K562 (cell line): ENCODE results near the gene SHFL. TPM values are rescaled to one million over a fixed set of nuclear protein-coding genes. Genes with fewer than 3 reads are reported as not detected.

Source experiments
- ATAC-seq: fragments of 200-7000 bp; cut with Tn5 transposase; 3 replicates; pipeline ENCODE4 v1.9.1; 2020; ENCODE audit warnings: moderate library complexity
- BruUV-seq: library from RNA; stranded (reverse); fragments of 400-500 nt; replicated peaks from 2 replicates; lab custom pipeline; 2021; lab: Mats Ljungman, UMichigan
- CTCF ChIA-PET: fragments of 300-600 bp; formaldehyde crosslinking; extraction: SDS; loops from one replicate; lab custom pipeline; 2021; ENCODE audit warnings: low intra/inter-chr PET ratio; lab: Yijun Ruan, JAX
- POLR2A ChIA-PET: fragments of 300-600, 350-650 bp; sonication (Branson Sonifier 250); formaldehyde crosslinking; extraction: SDS; loops from one replicate; lab custom pipeline; 2021; ENCODE audit warnings: antibody characterized with exemption, inconsistent platforms; lab: Yijun Ruan, JAX
- DNase-seq, 4 experiments: peaks; one replicate each; pipeline versions ENCODE4 v3.0.0 to v3.0.0-alpha.2; 2011 to 2018; ENCODE audit warnings: low spot score in 3 of 4, mixed read lengths in 3 of 4; ENCODE audit errors: extremely low read depth in 1 of 4
- FAIRE-seq: peaks from 2 replicates; lab custom pipeline; 2011; peaks lifted over from hg19 to GRCh38; lab: Jason Lieb, UNC
- H2AFZ ChIP-seq: 2 replicates; pipeline ENCODE4 v1.6.0; 2011; ENCODE audit warnings: low read depth, low read length, control low read depth, inconsistent platforms
- H3K27ac ChIP-seq: fragments of 200-600 bp; 3 replicates; pipeline ENCODE4 v1.8.0; 2011; ENCODE audit warnings: low read depth, mild to moderate bottlenecking, control low read depth, inconsistent platforms, low read length, moderate library complexity, mixed read lengths; ENCODE audit errors: extremely low read depth
- H3K27me3 ChIP-seq, 2 experiments: fragments of 300-600 bp in 1 of 2; 2 replicates in 1 of 2; 3 replicates in 1 of 2; pipeline versions ENCODE4 v1.6.0 to v1.8.0; 2011; ENCODE audit warnings: inconsistent platforms in 2 of 2, low read length in 2 of 2, mild to moderate bottlenecking in 1 of 2, mixed read lengths in 1 of 2, moderate library complexity in 1 of 2; ENCODE audit not compliant: control insufficient read depth in 2 of 2, insufficient read depth in 2 of 2
- H3K36me3 ChIP-seq: fragments of 300-600 bp; 3 replicates; pipeline ENCODE4 v1.8.0; 2011; ENCODE audit warnings: mild to moderate bottlenecking, low read length, inconsistent platforms; ENCODE audit not compliant: control insufficient read depth, insufficient read depth
- H3K4me1 ChIP-seq, 2 experiments: fragments of 200-600 bp in 1 of 2; replicated peaks in 1 of 2; 2 replicates in 1 of 2; 3 replicates in 1 of 2; pipeline versions ENCODE4 v1.5.1 to v1.8.0; 2011; ENCODE audit warnings: inconsistent platforms in 2 of 2, low read length in 2 of 2, mild to moderate bottlenecking in 1 of 2, mixed read lengths in 1 of 2, moderate library complexity in 1 of 2; ENCODE audit not compliant: control insufficient read depth in 2 of 2, insufficient read depth in 2 of 2
- H3K4me2 ChIP-seq: 2 replicates; pipeline ENCODE4 v1.6.1; 2011; ENCODE audit warnings: low read length, control low read depth, inconsistent platforms, mixed read lengths; ENCODE audit not compliant: insufficient read depth
- H3K4me3 ChIP-seq: fragments of 200-600 bp; sonication (generic), shearing (Covaris generic); 2 replicates; pipeline ENCODE4 v1.5.1; 2016; ENCODE audit warnings: control low read depth, inconsistent platforms
- H3K79me2 ChIP-seq: fragments of 200-600 bp; 3 replicates; pipeline ENCODE4 v1.8.0; 2011; ENCODE audit warnings: low read length, inconsistent platforms; ENCODE audit not compliant: control insufficient read depth, insufficient read depth
- H3K9ac ChIP-seq, 2 experiments: 2 replicates each; pipeline versions ENCODE4 v1.6.0 to v1.6.1; 2011; ENCODE audit warnings: low read depth in 2 of 2, low read length in 2 of 2, control low read depth in 1 of 2, inconsistent platforms in 1 of 2, mild to moderate bottlenecking in 1 of 2, mixed read lengths in 1 of 2; ENCODE audit not compliant: insufficient read depth in 1 of 2
- H3K9me1 ChIP-seq: one replicate; pipeline ENCODE4 v1.6.0; 2011; ENCODE audit warnings: inconsistent platforms, mild to moderate bottlenecking, low read length, moderate library complexity; ENCODE audit not compliant: control insufficient read depth, insufficient read depth
- H3K9me3 ChIP-seq: replicated peaks from 2 replicates; pipeline ENCODE4 v1.5.1; 2011; ENCODE audit warnings: low read depth, low read length, inconsistent platforms; ENCODE audit not compliant: control insufficient read depth, insufficient read depth
- H4K20me1 ChIP-seq: replicated peaks from 2 replicates; pipeline ENCODE4 v1.6.1; 2011; ENCODE audit warnings: low read length, inconsistent platforms, mixed read lengths; ENCODE audit not compliant: control insufficient read depth, insufficient read depth
- BACH1 ChIP-seq: fragments of 200-800 bp; sonication (Bioruptor generic); IDR thresholded peaks from 2 replicates; pipeline ENCODE4 v1.6.1; 2016; ENCODE audit warnings: missing genetic modification characterization, missing compliant biosample characterization
- CBFA2T2 ChIP-seq: fragments of 450-650 bp; conservative IDR thresholded peaks from 2 replicates; pipeline ENCODE4 v1.6.1; 2017; ENCODE audit warnings: mild to moderate bottlenecking
- CBX1 ChIP-seq: sonication (generic); IDR thresholded peaks from 2 replicates; pipeline ENCODE4 v1.6.1; 2016; ENCODE audit warnings: antibody characterized with exemption, low read depth, mild to moderate bottlenecking
- ESRRA ChIP-seq: fragments of 450-650 bp; IDR thresholded peaks from 2 replicates; pipeline ENCODE4 v1.6.1; 2014; ENCODE audit warnings: low read depth, mild to moderate bottlenecking, moderate library complexity, borderline replicate concordance
- FOXK2 ChIP-seq, 2 experiments: fragments of 450-650 bp; IDR thresholded peaks in 1 of 2; conservative IDR thresholded peaks in 1 of 2; 2 replicates each; pipeline ENCODE4 v1.6.1; 2016; ENCODE audit warnings: low read depth in 2 of 2, mild to moderate bottlenecking in 1 of 2
- HLTF ChIP-seq: fragments of 450-650 bp; IDR thresholded peaks from 2 replicates; pipeline ENCODE4 v1.6.1; 2016
- MTA3 ChIP-seq: fragments of 450-650 bp; formaldehyde crosslinking; IDR thresholded peaks from 2 replicates; pipeline ENCODE4 v1.6.1; 2017; ENCODE audit warnings: mild to moderate bottlenecking, borderline replicate concordance
- NR2C1 ChIP-seq, 2 experiments: fragments of 450-650 bp; IDR thresholded peaks; 2 replicates each; pipeline ENCODE4 v1.6.1; 2017; ENCODE audit warnings: mild to moderate bottlenecking in 2 of 2, antibody characterized with exemption in 1 of 2, inconsistent platforms in 1 of 2, missing compliant biosample characterization in 1 of 2, missing genetic modification characterization in 1 of 2
- U2AF1 ChIP-seq: fragments of 200-400 bp; formaldehyde crosslinking; optimal IDR thresholded peaks from 2 replicates; pipeline ENCODE3; 2017; ENCODE audit warnings: mild to moderate bottlenecking, low read depth, low read length, moderate library complexity
- USF1 ChIP-seq: sonication (generic); formaldehyde crosslinking; IDR thresholded peaks from 2 replicates; pipeline ENCODE4 v1.9.0; 2022; ENCODE audit warnings: mild to moderate bottlenecking, missing genetic modification reagents
- USF2 ChIP-seq: sonication (generic); formaldehyde crosslinking; IDR thresholded peaks from 2 replicates; pipeline ENCODE4 v1.5.0; 2020; ENCODE audit warnings: missing genetic modification reagents
- ZBTB33 ChIP-seq: sonication (generic); formaldehyde crosslinking; IDR thresholded peaks from 2 replicates; pipeline ENCODE4 v1.8.1; 2023; ENCODE audit warnings: mild to moderate bottlenecking, missing genetic modification reagents
- ZFP1 ChIP-seq: fragments of 450-650 bp; formaldehyde crosslinking; IDR thresholded peaks from 2 replicates; pipeline ENCODE4 v1.4.0; 2020; ENCODE audit warnings: mild to moderate bottlenecking, mixed read lengths
- ZFX ChIP-seq: sonication (generic); formaldehyde crosslinking; IDR thresholded peaks from 2 replicates; pipeline ENCODE4 v1.8.0; 2022; ENCODE audit warnings: mild to moderate bottlenecking, missing genetic modification reagents, moderate library complexity
- ZNF3 ChIP-seq: fragments of 250-450 bp; sonication (Bioruptor Pico); IDR thresholded peaks from 2 replicates; pipeline ENCODE4 v1.5.0; 2021; ENCODE audit warnings: mild to moderate bottlenecking, moderate library complexity
- WGBS: fragments of 100-300 bp; shearing (Covaris generic); methylation state at CpG from one replicate; pipeline ENCODE4 v1.1.6; 2016; ENCODE audit warnings: low coverage, mixed read lengths; ENCODE audit not compliant: insufficient coverage; ENCODE audit errors: missing lambda C conversion rate; 5-methylcytosine and 5-hydroxymethylcytosine counted together
- in situ Hi-C: fragments of 300-500 bp; cut with MboI; formaldehyde crosslinking; loops from 4 replicates; pipeline ENCODE4 v1.15.0; 2018; ENCODE audit warnings: inconsistent platforms, mixed read lengths
- intact Hi-C: fragments of 100-400 bp; cut with micrococcal nuclease; formaldehyde crosslinking; loops from 2 replicates; pipeline ENCODE4 v1.14.2; 2022
- polyA plus RNA-seq, 8 experiments: library from polyadenylated mRNA; depleted of rRNA in 4 of 8; stranded (reverse) in 5 of 8; unstranded in 3 of 8; fragments of >200 nt; fragmentation: Nextera tagmentation in 2 of 8; fragmentation: Illumina TruSeq in 1 of 8; extraction: Ambion mirVana in 2 of 8; extraction: Trizol in 1 of 8; gene quantifications; 2 replicates each; pipeline versions ENCODE4 v1.2.1 to v1.2.3, GENCODE V29; 2011 to 2014; ENCODE audit warnings: inconsistent platforms in 1 of 8, missing spikeins in 1 of 8
- total RNA-seq, 7 experiments: library from RNA; depleted of rRNA in 6 of 7; stranded (reverse); fragments of >200 nt in 6 of 7; fragmentation: Illumina TruSeq in 2 of 7; extraction: Trizol in 2 of 7; gene quantifications; 2 replicates each; pipeline versions ENCODE4 v1.2.1 to v1.2.3, GENCODE V29; 2011 to 2021; ENCODE audit warnings: low replicate concordance in 1 of 7
- TF ChIP-seq, protein P1 (sequence below): fragments of 450-650 bp; formaldehyde crosslinking; IDR thresholded peaks from 2 replicates; pipeline ENCODE4 v1.4.0; 2020; ENCODE audit warnings: mild to moderate bottlenecking, moderate library complexity
- TF ChIP-seq, protein P2 (sequence below): sonication (generic); formaldehyde crosslinking; IDR thresholded peaks from 2 replicates; pipeline ENCODE4 v1.9.0; 2022; ENCODE audit warnings: mild to moderate bottlenecking, missing genetic modification reagents

Gene SHFL
- total and polyA plus RNA-seq, 9 of the 15 experiments (the other 6 are each of a cell fraction or from before 2014, with no cell fraction given), result 1.5 to 25.7 (median 13.0) TPM

GRCh38 chr19:10074153-10074552 lies 12.0 kb upstream of the SHFL start:
- Histone ChIP-seq H2AFZ (no peak overlapping the region), H3K27ac (no peak overlapping the region), H3K9me1 (no peaks in the 10 kb centered on the region), H3K27me3 (peaks cover 12 to 33% of the 10 kb centered on the region in 2 experiments), H4K20me1 (no peaks in the 10 kb centered on the region), H3K4me2 (no peak overlapping the region), H3K36me3 (no peaks in the 10 kb centered on the region), H3K79me2 (no peaks in the 10 kb centered on the region), H3K9ac (no peak overlapping the region), H3K4me3 (no peak overlapping the region), H3K9me3 (peaks cover 3% of the 10 kb centered on the region; the same call in 1 of the 2 replicates), H3K4me1 (peaks cover 0 to 9% of the 10 kb centered on the region in 2 experiments; a peak in 2 of 5 replicates)
- CTCF ChIA-PET, result interaction anchor here (2.8 kb wide), 1 partner anchor 176 kb away, joined by 6 read pairs; no protein-coding TSS in a partner anchor
- ATAC-seq, result peak; percentile 95
- 7% methylated on average over 2 of the region's 2 CpGs for WGBS
- no TSS peak for BruUV-seq
- POLR2A ChIA-PET, result interaction anchor here (1.2 kb wide), 1 partner anchor 42 kb away, joined by 5 read pairs; no protein-coding TSS in a partner anchor
- intact Hi-C loops (loop anchor here (1.0 kb wide), 2 partner anchors 39 to 176 kb away; no protein-coding TSS in a partner anchor), in situ Hi-C loops (loop anchor here (5.0 kb wide), 1 partner anchor 168 kb away; no protein-coding TSS in a partner anchor)
- peak; percentile 96 for FAIRE-seq
- peak; percentile 75 to 80 (median 79) for DNase-seq
- no peak for TF ChIP-seq BACH1 (tag)
- TF ChIP-seq, protein P1, sequence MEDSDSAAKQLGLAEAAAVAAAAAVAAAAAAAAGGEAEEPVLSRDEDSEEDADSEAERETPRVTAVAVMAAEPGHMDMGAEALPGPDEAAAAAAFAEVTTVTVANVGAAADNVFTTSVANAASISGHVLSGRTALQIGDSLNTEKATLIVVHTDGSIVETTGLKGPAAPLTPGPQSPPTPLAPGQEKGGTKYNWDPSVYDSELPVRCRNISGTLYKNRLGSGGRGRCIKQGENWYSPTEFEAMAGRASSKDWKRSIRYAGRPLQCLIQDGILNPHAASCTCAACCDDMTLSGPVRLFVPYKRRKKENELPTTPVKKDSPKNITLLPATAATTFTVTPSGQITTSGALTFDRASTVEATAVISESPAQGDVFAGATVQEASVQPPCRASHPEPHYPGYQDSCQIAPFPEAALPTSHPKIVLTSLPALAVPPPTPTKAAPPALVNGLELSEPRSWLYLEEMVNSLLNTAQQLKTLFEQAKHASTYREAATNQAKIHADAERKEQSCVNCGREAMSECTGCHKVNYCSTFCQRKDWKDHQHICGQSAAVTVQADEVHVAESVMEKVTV (CRISPR knock-in tag), result 0 out of 2 replicates have a peak, but pooled peaks have one; percentile 17
- TF ChIP-seq NR2C1 (IDR thresholded peaks at IDR 0.05), result no peak
- TF ChIP-seq NR2C1 (tag; IDR thresholded peaks at IDR 0.05), result peak; percentile 35; the same call in 1 of the 2 replicates
- TF ChIP-seq ZBTB33, result no peak
- TF ChIP-seq ZFP1 (CRISPR knock-in tag), result no peak
- TF ChIP-seq CBX1, result peak; percentile 66; the same call in 1 of the 2 replicates
- TF ChIP-seq, protein P2, sequence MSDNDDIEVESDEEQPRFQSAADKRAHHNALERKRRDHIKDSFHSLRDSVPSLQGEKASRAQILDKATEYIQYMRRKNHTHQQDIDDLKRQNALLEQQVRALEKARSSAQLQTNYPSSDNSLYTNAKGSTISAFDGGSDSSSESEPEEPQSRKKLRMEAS, result 0 out of 2 replicates have a peak, but pooled peaks have one; percentile 18
- peak; percentile 95 for TF ChIP-seq USF1 (CRISPR knock-in tag)
- no peak for TF ChIP-seq FOXK2 (conservative IDR thresholded peaks at IDR 0.05 in 1 of 2, IDR thresholded peaks at IDR 0.05 in 1 of 2; ENCODE audit: low read depth in 2 of 2)
- 0 out of 2 replicates have a peak, but pooled peaks have one; percentile 23 for TF ChIP-seq MTA3
- TF ChIP-seq ZNF3 (CRISPR knock-in tag), result no peak
- peak; percentile 51 for TF ChIP-seq CBFA2T2
- TF ChIP-seq USF2 (CRISPR knock-in tag), result peak; percentile 88
- TF ChIP-seq HLTF, result no peak
- no peak for TF ChIP-seq ESRRA
- no peak for TF ChIP-seq U2AF1
- TF ChIP-seq ZFX (CRISPR knock-in tag), result no peak
